ENCODE measurements around the gene ACYP2.

GRCh38 chr2:54330162-54330925, 214.9 kb downstream of the ACYP2 start:
- no peak for TF ChIP-seq POLR2A (IDR thresholded peaks at IDR 0.05; ENCODE audit: low read length)
- no peak for TF ChIP-seq GATA1 (IDR thresholded peaks at IDR 0.05; ENCODE audit: low read depth, low read length)
